Nasal cavity respiratory epithelium epithelial cell of viscerocranial mucosa (primary cell): ENCODE results near the gene CD164. TPM values are rescaled to one million over a fixed set of nuclear protein-coding genes. Genes with fewer than 3 reads are reported as not detected.

ENCODE experiments used
- total RNA-seq: library from RNA; depleted of rRNA; stranded (reverse); fragments of >200 nt; gene quantifications from 2 replicates; pipeline ENCODE4 v1.2.3, GENCODE V29; 2014

The CD164 gene
- 140 and 219 TPM in 2 replicates for total RNA-seq

GRCh38 chr6:109381747-109382575, at the start of gene CD164:
CD164 (minus strand) TSS chr6:109382467; CDS start chr6:109382378, 89 bp downstream.

Other genes with a start within 250 kb of the CD164 start
- 8.6 and 21.2 TPM in 2 replicates for gene PPIL6, start 58.2 kb upstream of the CD164 start, total RNA-seq
- 13.0 and 17.8 TPM in 2 replicates for gene SMPD2, start 58.3 kb upstream of the CD164 start, total RNA-seq
- 13.0 and 13.7 TPM in 2 replicates for gene MICAL1, start 73.3 kb upstream of the CD164 start, total RNA-seq
- gene ZBTB24, start 100.8 kb upstream of the CD164 start, total RNA-seq = 8.2 and 11.2 TPM in 2 replicates